Endodermal cell (in vitro differentiated cells): ENCODE data around the gene ZFP28. TPM values are rescaled to one million over a fixed set of nuclear protein-coding genes. Genes with fewer than 3 reads are reported as not detected.
A peak's percentile ranks its signal among the peaks of the same experiment; 100 is the strongest.

Experiments
- DNase-seq: peaks from one replicate; pipeline ENCODE4 v3.0.0-alpha.2; 2017
- H3K27ac ChIP-seq: 2 replicates; pipeline ENCODE4 v1.5.1; 2013; ENCODE audit warnings: mild to moderate bottlenecking, low read depth, low read length, moderate library complexity
- H3K27me3 ChIP-seq: 2 replicates; pipeline ENCODE4 v1.6.1; 2013; ENCODE audit warnings: mild to moderate bottlenecking, low read length, moderate library complexity; ENCODE audit not compliant: insufficient read depth, control insufficient read depth, poor library complexity, severe bottlenecking
- H3K36me3 ChIP-seq: 2 replicates; pipeline ENCODE4 v1.7.0; 2013; ENCODE audit warnings: mild to moderate bottlenecking, low read length, moderate library complexity; ENCODE audit not compliant: control insufficient read depth, insufficient read depth
- H3K4me1 ChIP-seq: one replicate; pipeline ENCODE4 v1.7.0; 2013; ENCODE audit warnings: low read length; ENCODE audit not compliant: control insufficient read depth, insufficient read depth
- H3K4me3 ChIP-seq: 2 replicates; pipeline ENCODE4 v1.5.1; 2013; ENCODE audit warnings: mild to moderate bottlenecking, low read length, moderate library complexity
- H3K9ac ChIP-seq: 2 replicates; pipeline ENCODE4 v1.6.1; 2013; ENCODE audit warnings: mild to moderate bottlenecking, low read length, moderate library complexity; ENCODE audit not compliant: poor library complexity, severe bottlenecking; ENCODE audit errors: extremely low read depth
- H3K9me3 ChIP-seq: 2 replicates; pipeline ENCODE4 v1.6.1; 2013; ENCODE audit warnings: mild to moderate bottlenecking, low read length, moderate library complexity; ENCODE audit not compliant: control insufficient read depth
- H3K27ac Mint-ChIP-seq: 2 replicates; pipeline ENCODE4 v1.8.0; 2020; ENCODE audit warnings: mixed read lengths
- H3K27me3 Mint-ChIP-seq: 2 replicates; pipeline ENCODE4 v1.8.0; 2021; ENCODE audit warnings: mild to moderate bottlenecking, mixed read lengths; ENCODE audit not compliant: insufficient read depth
- H3K36me3 Mint-ChIP-seq: 2 replicates; pipeline ENCODE4 v1.8.0; 2020; ENCODE audit warnings: low read depth, mixed read lengths
- H3K4me1 Mint-ChIP-seq: 2 replicates; pipeline ENCODE4 v1.8.0; 2020; ENCODE audit warnings: mixed read lengths
- H3K4me3 Mint-ChIP-seq: 2 replicates; pipeline ENCODE4 v1.8.0; 2020; ENCODE audit warnings: mild to moderate bottlenecking, moderate library complexity, mixed read lengths
- H3K9me3 Mint-ChIP-seq: 2 replicates; pipeline ENCODE4 v1.8.0; 2020; ENCODE audit warnings: mild to moderate bottlenecking, mixed read lengths
- WGBS, 2 experiments: methylation state at CpG; one replicate each; pipeline versions ENCODE4 v1.1.5 to v1.1.7; 2013; ENCODE audit warnings: missing lambda C conversion rate in 2 of 2, mixed read lengths in 1 of 2; ENCODE audit not compliant: insufficient coverage in 1 of 2, insufficient read length in 1 of 2; 5-methylcytosine and 5-hydroxymethylcytosine counted together
- total RNA-seq, 2 donors: library from RNA; stranded (reverse); fragmentation: NEBNext Ultra II Directional in 1 of 2; extraction: Animal tissue kit (Norgen Biotek cat#: 25700) in 1 of 2; gene quantifications; 2 replicates in 1 of 2; 3 replicates in 1 of 2; pipeline ENCODE4 v1.2.1, GENCODE V29; 2021
- TF ChIP-seq, protein P1 (sequence below): fragments of 200-600 bp; sonication (generic); conservative IDR thresholded peaks from 2 replicates; pipeline ENCODE4 v1.5.0; 2021; ENCODE audit warnings: antibody characterized with exemption, mild to moderate bottlenecking

The ZFP28 gene
- total RNA-seq, 2 donors from 2014 or later: 4.8 to 6.8 TPM

GRCh38 chr19:56594783-56595547 lies 56.2 kb downstream of the ZFP28 start, which contains the start of gene ZNF71:
ZNF71 (plus strand) TSS chr19:56595302; CDS start chr19:56601559, 6,257 bp downstream.
- DNase-seq: peak; percentile 97
- H3K36me3 Mint-ChIP-seq: peaks cover 29% of the 10 kb centered on the region
- H3K27ac Mint-ChIP-seq: peak within 1 kb of the TSS; percentile 91
- H3K27me3 Mint-ChIP-seq: peaks cover 14% of the 10 kb centered on the region
- H3K4me3 Mint-ChIP-seq: peak within 1 kb of the TSS; percentile 100
- H3K4me1 ChIP-seq: no peaks in the 10 kb centered on the region
- peak within 1 kb of the TSS; percentile 91 for H3K4me3 ChIP-seq
- H3K27ac ChIP-seq: peak within 1 kb of the TSS; percentile 0
- TF ChIP-seq, protein P1, sequence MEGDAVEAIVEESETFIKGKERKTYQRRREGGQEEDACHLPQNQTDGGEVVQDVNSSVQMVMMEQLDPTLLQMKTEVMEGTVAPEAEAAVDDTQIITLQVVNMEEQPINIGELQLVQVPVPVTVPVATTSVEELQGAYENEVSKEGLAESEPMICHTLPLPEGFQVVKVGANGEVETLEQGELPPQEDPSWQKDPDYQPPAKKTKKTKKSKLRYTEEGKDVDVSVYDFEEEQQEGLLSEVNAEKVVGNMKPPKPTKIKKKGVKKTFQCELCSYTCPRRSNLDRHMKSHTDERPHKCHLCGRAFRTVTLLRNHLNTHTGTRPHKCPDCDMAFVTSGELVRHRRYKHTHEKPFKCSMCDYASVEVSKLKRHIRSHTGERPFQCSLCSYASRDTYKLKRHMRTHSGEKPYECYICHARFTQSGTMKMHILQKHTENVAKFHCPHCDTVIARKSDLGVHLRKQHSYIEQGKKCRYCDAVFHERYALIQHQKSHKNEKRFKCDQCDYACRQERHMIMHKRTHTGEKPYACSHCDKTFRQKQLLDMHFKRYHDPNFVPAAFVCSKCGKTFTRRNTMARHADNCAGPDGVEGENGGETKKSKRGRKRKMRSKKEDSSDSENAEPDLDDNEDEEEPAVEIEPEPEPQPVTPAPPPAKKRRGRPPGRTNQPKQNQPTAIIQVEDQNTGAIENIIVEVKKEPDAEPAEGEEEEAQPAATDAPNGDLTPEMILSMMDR: no peak
- H3K36me3 ChIP-seq: peaks cover 13% of the 10 kb centered on the region
- peaks cover 26% of the 10 kb centered on the region for H3K9me3 Mint-ChIP-seq
- H3K4me1 Mint-ChIP-seq: peaks cover 10% of the 10 kb centered on the region
- no peaks in the 10 kb centered on the region for H3K27me3 ChIP-seq
- peak within 1 kb of the TSS; percentile 78 for H3K9ac ChIP-seq
- peaks cover 25% of the 10 kb centered on the region for H3K9me3 ChIP-seq
- 0% methylated on average over 9 to 52 of the region's 52 CpGs for WGBS, 2 experiments

DNA sequence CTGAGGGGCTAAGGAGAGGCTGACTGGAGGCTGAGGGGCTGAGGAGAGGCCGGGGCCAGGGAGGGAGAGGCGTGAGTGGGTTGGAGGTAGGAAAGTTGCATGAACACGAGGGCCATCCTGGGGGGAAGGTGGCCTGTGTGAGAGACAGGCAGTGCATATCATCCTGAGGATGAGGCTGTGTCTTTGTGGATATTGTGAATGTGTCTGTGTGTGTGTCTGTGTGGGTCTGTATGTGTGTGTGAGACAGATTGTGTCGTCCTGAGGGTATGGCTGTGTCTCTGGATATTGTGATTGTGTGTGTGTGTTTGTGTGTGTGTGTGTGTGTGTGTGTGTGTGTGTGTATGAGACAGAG lies 56.8 kb downstream of the ZFP28 start:
- H3K27me3 ChIP-seq: no peaks in the 10 kb centered on the region
- Mint-ChIP-seq H3K27me3 (peaks cover 14% of the 10 kb centered on the region), H3K36me3 (peaks cover 31% of the 10 kb centered on the region), H3K27ac (peak overlapping the region; percentile 91), H3K4me3 (peak overlapping the region; percentile 100), H3K9me3 (peaks cover 23% of the 10 kb centered on the region), H3K4me1 (peaks cover 10% of the 10 kb centered on the region)
- peak overlapping the region; percentile 91 for H3K4me3 ChIP-seq
- DNase-seq: no peak
- H3K9me3 ChIP-seq: peaks cover 23% of the 10 kb centered on the region
- peak overlapping the region; percentile 78 for H3K9ac ChIP-seq
- H3K27ac ChIP-seq: peak overlapping the region; percentile 0
- TF ChIP-seq, protein P1: no peak
- H3K36me3 ChIP-seq: peaks cover 13% of the 10 kb centered on the region
- H3K4me1 ChIP-seq: no peaks in the 10 kb centered on the region
- WGBS, 2 experiments: 0% methylated on average over 1 to 4 of the region's 4 CpGs

DNA sequence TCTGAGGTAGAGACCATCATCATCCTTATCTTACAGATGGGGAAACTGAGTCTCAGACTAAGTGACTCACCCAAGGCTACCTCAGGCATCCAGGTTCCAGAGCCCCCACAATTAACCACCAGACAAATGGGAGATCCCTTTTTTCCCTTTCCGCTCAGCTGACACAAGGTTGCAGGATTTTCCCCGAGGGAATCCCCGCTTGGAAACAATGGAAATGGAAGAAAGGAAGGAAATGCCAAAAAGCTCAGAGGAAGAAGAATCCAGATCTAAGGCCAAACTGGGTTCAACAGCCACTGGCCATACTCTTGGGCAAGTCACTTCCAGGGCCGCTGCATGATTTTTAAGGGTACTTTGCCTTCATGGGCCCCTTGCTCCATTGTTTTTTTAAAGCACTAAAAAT lies 57.9 kb downstream of the ZFP28 start:
- Histone ChIP-seq H3K4me3 (peak overlapping the region; percentile 91), H3K4me1 (no peaks in the 10 kb centered on the region)

More for the DNA sequence above, 57.9 kb downstream of the ZFP28 start:
- peaks cover 12% of the 10 kb centered on the region for H3K27me3 Mint-ChIP-seq
- 70% methylated on average over 4 of the region's 4 CpGs; no CpG with 5 or more reads in 1 of the 2 experiments for whole genome bisulfite sequencing, 2 experiments
- DNase-seq: no peak
- no peak overlapping the region for H3K9ac ChIP-seq
- H3K9me3 ChIP-seq: peaks cover 31% of the 10 kb centered on the region
- no peaks in the 10 kb centered on the region for H3K27me3 ChIP-seq
- H3K27ac Mint-ChIP-seq: no peak overlapping the region
- peaks cover 25% of the 10 kb centered on the region for H3K36me3 ChIP-seq
- no peak overlapping the region for H3K4me3 Mint-ChIP-seq
- peaks cover 43% of the 10 kb centered on the region for H3K36me3 Mint-ChIP-seq
- TF ChIP-seq, protein P1: no peak
- peaks cover 21% of the 10 kb centered on the region for H3K9me3 Mint-ChIP-seq
- H3K27ac ChIP-seq: no peak overlapping the region
- peaks cover 10% of the 10 kb centered on the region for H3K4me1 Mint-ChIP-seq
